Measurements from ENCODE around the gene KISS1. TPM values are rescaled to one million over a fixed set of nuclear protein-coding genes. Genes with fewer than 3 reads are reported as not detected.

The KISS1 gene
- total RNA-seq, 5 donors from 2014 or later (not counting 1 experiment from before 2014, with no cell fraction given): not detected

- ATAC-seq (replicated peaks in 1 of 4) (peak in 1 of 4 experiments; percentile 71), DNase-seq (peak in 1 of 35 experiments; percentile 36)
- no peaks in the 10 kb centered on the region for H3K9me3 ChIP-seq
- ChIA-PET POLR2A (no interaction called here), CTCF (interaction anchor here (1.2 to 1.5 kb wide), 2 partner anchors 42 kb away, joined by 3 to 6 read pairs; no protein-coding TSS in a partner anchor)
- H3K4me3 ChIP-seq (ENCODE audit: control insufficient read depth in 1 of 2, extremely low read depth in 1 of 2, low read length in 1 of 2): no peak overlapping the region
- Mint-ChIP-seq H3K36me3 (no peaks in the 10 kb centered on the region), H3K9me3 (no peaks in the 10 kb centered on the region), H3K4me1 (peaks cover 10 to 18% (median 14%) of the 10 kb centered on the region in 3 donors), H3K4me3 (no peak overlapping the region), H3K27ac (no peak overlapping the region), H3K27me3 (peaks cover 35 to 50% of the 10 kb centered on the region in 2 donors)
- H3K36me3 ChIP-seq (ENCODE audit: control insufficient read depth in 2 of 2, extremely low read depth in 1 of 2, insufficient read depth in 1 of 2, low read length in 1 of 2): no peaks in the 10 kb centered on the region
- H3K27me3 ChIP-seq (replicated peaks in 1 of 2; ENCODE audit: control insufficient read depth in 2 of 2, extremely low read depth in 1 of 2, insufficient read depth in 2 of 2, low read length in 1 of 2): peaks cover 0 to 37% of the 10 kb centered on the region in 2 experiments
- WGBS (ENCODE audit: insufficient coverage): no CpG with 5 or more reads among the region's 2 CpGs
- H3K27ac ChIP-seq (ENCODE audit: low read length): no peak overlapping the region
- H3K4me1 ChIP-seq (ENCODE audit: control insufficient read depth in 1 of 2, extremely low read depth in 1 of 2, insufficient read depth in 2 of 2, low read length in 2 of 2): peaks cover 7 to 10% of the 10 kb centered on the region in 2 experiments
These were observed 8.7 kb upstream of the KISS1 start for GRCh38 chr1:204204944-204205343.

GRCh38 chr1:204203206-204203767, 7.0 kb upstream of the KISS1 start:
- peaks cover 0 to 41% of the 10 kb centered on the region in 2 experiments for H3K27me3 ChIP-seq (replicated peaks in 1 of 2; ENCODE audit: control insufficient read depth in 2 of 2, extremely low read depth in 1 of 2, insufficient read depth in 2 of 2, low read length in 1 of 2)
- Mint-ChIP-seq H3K9me3 (no peaks in the 10 kb centered on the region), H3K27ac (no peak overlapping the region), H3K36me3 (no peaks in the 10 kb centered on the region), H3K27me3 (peaks cover 35 to 53% of the 10 kb centered on the region in 2 donors), H3K4me1 (peaks cover 10 to 18% (median 14%) of the 10 kb centered on the region in 3 donors), H3K4me3 (no peak overlapping the region)
- H3K4me3 ChIP-seq (ENCODE audit: control insufficient read depth in 1 of 2, extremely low read depth in 1 of 2, low read length in 1 of 2): no peak overlapping the region
- DNase-seq: no peak
- WGBS (ENCODE audit: insufficient coverage): 82% methylated on average over 5 of the region's 5 CpGs
- H3K4me1 ChIP-seq (ENCODE audit: control insufficient read depth in 1 of 2, extremely low read depth in 1 of 2, insufficient read depth in 2 of 2, low read length in 2 of 2): peaks cover 7 to 10% of the 10 kb centered on the region in 2 experiments
- no peaks in the 10 kb centered on the region for H3K36me3 ChIP-seq (ENCODE audit: control insufficient read depth in 2 of 2, extremely low read depth in 1 of 2, insufficient read depth in 1 of 2, low read length in 1 of 2)
- no peaks in the 10 kb centered on the region for H3K9me3 ChIP-seq
- ChIA-PET CTCF (interaction anchor here in 1 of 2 donors (0.6 kb wide), 1 partner anchor 1066 kb away, joined by 3 read pairs; no protein-coding TSS in a partner anchor), POLR2A (no interaction called here)
- ATAC-seq (replicated peaks in 1 of 4): no peak
- H3K27ac ChIP-seq (ENCODE audit: low read length): no peak overlapping the region

- Mint-ChIP-seq H3K27ac (no peak overlapping the region), H3K36me3 (no peaks in the 10 kb centered on the region), H3K4me3 (no peak overlapping the region), H3K9me3 (no peaks in the 10 kb centered on the region), H3K4me1 (peaks cover 8 to 18% (median 14%) of the 10 kb centered on the region in 3 donors), H3K27me3 (peaks cover 35 to 56% of the 10 kb centered on the region in 2 donors)
- peaks cover 0 to 41% of the 10 kb centered on the region in 2 experiments for H3K27me3 ChIP-seq (replicated peaks in 1 of 2; ENCODE audit: control insufficient read depth in 2 of 2, extremely low read depth in 1 of 2, insufficient read depth in 2 of 2, low read length in 1 of 2)
- no peak for DNase-seq
- H3K27ac ChIP-seq (ENCODE audit: low read length): no peak overlapping the region
- WGBS (ENCODE audit: insufficient coverage): 92% methylated on average over 4 of the region's 4 CpGs
- POLR2A ChIA-PET: no interaction called here
- ATAC-seq (replicated peaks in 1 of 4): no peak
- CTCF ChIA-PET: interaction anchor here in 1 of 2 donors (0.6 kb wide), 1 partner anchor 1067 kb away, joined by 3 read pairs; no protein-coding TSS in a partner anchor
- no peak overlapping the region for H3K4me3 ChIP-seq (ENCODE audit: control insufficient read depth in 1 of 2, extremely low read depth in 1 of 2, low read length in 1 of 2)
- no peaks in the 10 kb centered on the region for H3K9me3 ChIP-seq
- H3K4me1 ChIP-seq (ENCODE audit: control insufficient read depth in 1 of 2, extremely low read depth in 1 of 2, insufficient read depth in 2 of 2, low read length in 2 of 2): peaks cover 7 to 10% of the 10 kb centered on the region in 2 experiments
- H3K36me3 ChIP-seq (ENCODE audit: control insufficient read depth in 2 of 2, extremely low read depth in 1 of 2, insufficient read depth in 1 of 2, low read length in 1 of 2): no peaks in the 10 kb centered on the region
These were observed 6.2 kb upstream of the KISS1 start for GRCh38 chr1:204202481-204202880.

- CTCF ChIA-PET: interaction anchor here in 1 of 2 donors (0.5 kb wide), 1 partner anchor 141 kb away, joined by 4 read pairs; no protein-coding TSS in a partner anchor
- H3K4me1 Mint-ChIP-seq: peaks cover 2 to 13% (median 9%) of the 10 kb centered on the region in 3 donors
- ATAC-seq (replicated peaks in 1 of 4) (no peak), DNase-seq (no peak)
- Histone ChIP-seq H3K4me3 (ENCODE audit: control insufficient read depth in 1 of 2, extremely low read depth in 1 of 2, low read length in 1 of 2) (no peak overlapping the region), H3K9me3 (no peaks in the 10 kb centered on the region), H3K4me1 (ENCODE audit: control insufficient read depth in 1 of 2, extremely low read depth in 1 of 2, insufficient read depth in 2 of 2, low read length in 2 of 2) (peaks cover 0 to 7% of the 10 kb centered on the region in 2 experiments), H3K27me3 (replicated peaks in 1 of 2; ENCODE audit: control insufficient read depth in 2 of 2, extremely low read depth in 1 of 2, insufficient read depth in 2 of 2, low read length in 1 of 2) (peaks cover 0 to 42% of the 10 kb centered on the region in 2 experiments), H3K27ac (ENCODE audit: low read length) (no peak overlapping the region), H3K36me3 (ENCODE audit: control insufficient read depth in 2 of 2, extremely low read depth in 1 of 2, insufficient read depth in 1 of 2, low read length in 1 of 2) (no peaks in the 10 kb centered on the region)
- H3K27me3 Mint-ChIP-seq: peaks cover 30 to 51% of the 10 kb centered on the region in 2 donors
- no peaks in the 10 kb centered on the region for H3K36me3 Mint-ChIP-seq
- POLR2A ChIA-PET: no interaction called here
- no peak overlapping the region for H3K4me3 Mint-ChIP-seq
- H3K9me3 Mint-ChIP-seq: no peaks in the 10 kb centered on the region
- WGBS (ENCODE audit: insufficient coverage): 86% methylated on average over 8 of the region's 12 CpGs
- no peak overlapping the region for H3K27ac Mint-ChIP-seq
These were observed 5.2 kb upstream of the KISS1 start for GRCh38 chr1:204201348-204202040.

- H3K36me3 Mint-ChIP-seq: no peaks in the 10 kb centered on the region
- 79% methylated on average over 8 of the region's 9 CpGs for WGBS (ENCODE audit: insufficient coverage)
- H3K27ac Mint-ChIP-seq: no peak overlapping the region
- peaks cover 21 to 34% of the 10 kb centered on the region in 2 donors for H3K27me3 Mint-ChIP-seq
- ATAC-seq (replicated peaks in 1 of 4): no peak
- H3K36me3 ChIP-seq (ENCODE audit: control insufficient read depth in 2 of 2, extremely low read depth in 1 of 2, insufficient read depth in 1 of 2, low read length in 1 of 2): no peaks in the 10 kb centered on the region
- ChIA-PET POLR2A (no interaction called here), CTCF (no interaction called here)
- no peak for DNase-seq
- no peak overlapping the region for H3K27ac ChIP-seq (ENCODE audit: low read length)
- no peak overlapping the region for H3K4me3 ChIP-seq (ENCODE audit: control insufficient read depth in 1 of 2, extremely low read depth in 1 of 2, low read length in 1 of 2)
- peaks cover 0 to 4% of the 10 kb centered on the region in 2 experiments for H3K4me1 ChIP-seq (ENCODE audit: control insufficient read depth in 1 of 2, extremely low read depth in 1 of 2, insufficient read depth in 2 of 2, low read length in 2 of 2)
- H3K9me3 Mint-ChIP-seq: no peaks in the 10 kb centered on the region
- peaks cover 1 to 7% (median 5%) of the 10 kb centered on the region in 3 donors for H3K4me1 Mint-ChIP-seq
- H3K4me3 Mint-ChIP-seq: no peak overlapping the region
- no peaks in the 10 kb centered on the region for H3K9me3 ChIP-seq
- H3K27me3 ChIP-seq (replicated peaks in 1 of 2; ENCODE audit: control insufficient read depth in 2 of 2, extremely low read depth in 1 of 2, insufficient read depth in 2 of 2, low read length in 1 of 2): peaks cover 0 to 51% of the 10 kb centered on the region in 2 experiments
These were observed 3.3 kb upstream of the KISS1 start for GRCh38 chr1:204199579-204199978.
